22Rv1 (cell line): ENCODE results near the gene RRAS2.

Experiments
- CTCF ChIP-seq: fragments of 450-650 bp; IDR thresholded peaks from 2 replicates; pipeline ENCODE4 v1.5.1; 2017; ENCODE audit warnings: mild to moderate bottlenecking
- ZFX ChIP-seq: fragments of 450-650 bp; IDR thresholded peaks from 2 replicates; pipeline ENCODE4 v1.6.1; 2017; ENCODE audit warnings: antibody characterized with exemption, borderline replicate concordance

- TF ChIP-seq CTCF (no peak), ZFX (no peak)
Measured at GRCh38 chr11:14347991-14348390, 11.0 kb downstream of the RRAS2 start.
